Left renal cortex interstitium (tissue), 4 donors: ENCODE measurements around the gene PTPRG. TPM values are rescaled to one million over a fixed set of nuclear protein-coding genes. Genes with fewer than 3 reads are reported as not detected.

Experiments used
- DNase-seq, 4 donors: peaks; one replicate each; pipeline ENCODE4 v3.0.0-alpha.2; 2013; ENCODE audit warnings: low read depth in 4 of 4, low spot score in 2 of 4, missing footprints in 1 of 4
- polyA plus RNA-seq, 4 donors: library from polyadenylated mRNA; unstranded; fragments of 120-200 nt; gene quantifications; one replicate each; pipeline ENCODE4 v1.2.1, GENCODE V29; 2013; ENCODE audit not compliant: insufficient read length in 4 of 4

Gene PTPRG
- polyA plus RNA-seq, 4 donors: 75.4 to 87.4 (median 78.9) TPM

GRCh38 chr3:62084558-62084957 is 523.2 kb downstream of the PTPRG start:
- no peak for DNase-seq

- no peak for DNase-seq
These were observed 527.2 kb downstream of the PTPRG start for GRCh38 chr3:62088472-62089104.

- no peak for DNase-seq
These were observed 528.7 kb downstream of the PTPRG start for GRCh38 chr3:62090066-62090465.

- DNase-seq: no peak
These were observed 529.1 kb downstream of the PTPRG start for GRCh38 chr3:62090519-62090918.

- DNase-seq: no peak
These were observed 531.7 kb downstream of the PTPRG start for GRCh38 chr3:62093025-62093424.

GRCh38 chr3:62094461-62094860 is 533.1 kb downstream of the PTPRG start:
- DNase-seq: no peak

GRCh38 chr3:62095080-62095479 is 533.7 kb downstream of the PTPRG start:
- DNase-seq: no peak

- DNase-seq: no peak
These were observed 534.4 kb downstream of the PTPRG start for GRCh38 chr3:62095756-62096155.

GRCh38 chr3:62096521-62096920 is 535.1 kb downstream of the PTPRG start:
- no peak for DNase-seq

GRCh38 chr3:62097121-62097520 is 535.8 kb downstream of the PTPRG start:
- no peak for DNase-seq

- no peak for DNase-seq
These were observed 537.4 kb downstream of the PTPRG start for GRCh38 chr3:62098646-62099365.

- no peak for DNase-seq
These were observed 539.1 kb downstream of the PTPRG start for GRCh38 chr3:62100282-62100989.

- no peak for DNase-seq
These were observed 540.1 kb downstream of the PTPRG start for GRCh38 chr3:62101488-62101887.

- DNase-seq: no peak
These were observed 542.2 kb downstream of the PTPRG start for GRCh38 chr3:62103531-62103930.

GRCh38 chr3:62109534-62109933 is 548.2 kb downstream of the PTPRG start:
- no peak for DNase-seq

- DNase-seq: no peak
These were observed 549.3 kb downstream of the PTPRG start for GRCh38 chr3:62110443-62111225.

- no peak for DNase-seq
These were observed 551.7 kb downstream of the PTPRG start for GRCh38 chr3:62113092-62113491.

GRCh38 chr3:62114763-62115162 is 553.4 kb downstream of the PTPRG start:
- no peak for DNase-seq

GRCh38 chr3:62117903-62118548 is 556.7 kb downstream of the PTPRG start:
- DNase-seq: no peak

GRCh38 chr3:62119139-62119538 is 557.8 kb downstream of the PTPRG start:
- DNase-seq: no peak
